ENCODE results near the gene FKBP11.
A peak's percentile ranks its signal among the peaks of the same experiment; 100 is the strongest.

FKBP11 gene

GRCh38 chr12:48956279-48957140 lies 31.2 kb upstream of the FKBP11 start (continued):
- TF ChIP-seq, protein P1, sequence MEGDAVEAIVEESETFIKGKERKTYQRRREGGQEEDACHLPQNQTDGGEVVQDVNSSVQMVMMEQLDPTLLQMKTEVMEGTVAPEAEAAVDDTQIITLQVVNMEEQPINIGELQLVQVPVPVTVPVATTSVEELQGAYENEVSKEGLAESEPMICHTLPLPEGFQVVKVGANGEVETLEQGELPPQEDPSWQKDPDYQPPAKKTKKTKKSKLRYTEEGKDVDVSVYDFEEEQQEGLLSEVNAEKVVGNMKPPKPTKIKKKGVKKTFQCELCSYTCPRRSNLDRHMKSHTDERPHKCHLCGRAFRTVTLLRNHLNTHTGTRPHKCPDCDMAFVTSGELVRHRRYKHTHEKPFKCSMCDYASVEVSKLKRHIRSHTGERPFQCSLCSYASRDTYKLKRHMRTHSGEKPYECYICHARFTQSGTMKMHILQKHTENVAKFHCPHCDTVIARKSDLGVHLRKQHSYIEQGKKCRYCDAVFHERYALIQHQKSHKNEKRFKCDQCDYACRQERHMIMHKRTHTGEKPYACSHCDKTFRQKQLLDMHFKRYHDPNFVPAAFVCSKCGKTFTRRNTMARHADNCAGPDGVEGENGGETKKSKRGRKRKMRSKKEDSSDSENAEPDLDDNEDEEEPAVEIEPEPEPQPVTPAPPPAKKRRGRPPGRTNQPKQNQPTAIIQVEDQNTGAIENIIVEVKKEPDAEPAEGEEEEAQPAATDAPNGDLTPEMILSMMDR (tag by site-specific recombination; IDR thresholded peaks at IDR 0.05): peak; percentile 87
- TF ChIP-seq ZNF335 (tag by site-specific recombination; conservative IDR thresholded peaks at IDR 0.05) (peak; percentile 75), KLF8 (tag by site-specific recombination; IDR thresholded peaks at IDR 0.05) (peak; percentile 82), ZNF398 (tag by site-specific recombination; IDR thresholded peaks at IDR 0.05) (peak; percentile 99), PRDM1 (tag by site-specific recombination; IDR thresholded peaks at IDR 0.05) (peak; percentile 32; the same call in 1 of the 2 replicates), ZBTB48 (tag by site-specific recombination; IDR thresholded peaks at IDR 0.05) (peak; percentile 86), ZNF692 (tag by site-specific recombination; IDR thresholded peaks at IDR 0.05) (peak; percentile 92), GLIS2 (tag by site-specific recombination; IDR thresholded peaks at IDR 0.05) (peak; percentile 98), ZNF629 (tag by site-specific recombination; IDR thresholded peaks at IDR 0.05) (no peak), FEZF1 (tag by site-specific recombination; IDR thresholded peaks at IDR 0.05) (peak; percentile 61; the same call in 1 of the 2 replicates), SP7 (tag by site-specific recombination; IDR thresholded peaks at IDR 0.05) (peak; percentile 58; the same call in 1 of the 2 replicates), ZIC2 (tag by site-specific recombination; IDR thresholded peaks at IDR 0.05) (peak; percentile 77), ZSCAN18 (tag by site-specific recombination; IDR thresholded peaks at IDR 0.05) (0 out of 2 replicates have a peak, but pooled peaks have one; percentile 36), TCF7L2 (IDR thresholded peaks at IDR 0.05; ENCODE audit: borderline replicate concordance, low read depth, low read length) (no peak), ZNF248 (tag by site-specific recombination; IDR thresholded peaks at IDR 0.05) (no peak), SP2 (tag by site-specific recombination; IDR thresholded peaks at IDR 0.05) (peak; percentile 98), ZNF341 (tag by site-specific recombination; IDR thresholded peaks at IDR 0.05; ENCODE audit: low read depth) (peak; percentile 88), GLI4 (tag by site-specific recombination; IDR thresholded peaks at IDR 0.05) (0 out of 2 replicates have a peak, but pooled peaks have one; percentile 26), PATZ1 (tag by site-specific recombination; IDR thresholded peaks at IDR 0.05) (peak; percentile 100), ZBTB21 (tag by site-specific recombination; IDR thresholded peaks at IDR 0.05) (0 out of 2 replicates have a peak, but pooled peaks have one; percentile 24), PRDM4 (tag by site-specific recombination; IDR thresholded peaks at IDR 0.05) (0 out of 2 replicates have a peak, but pooled peaks have one; percentile 10), ZNF423 (tag by site-specific recombination; IDR thresholded peaks at IDR 0.05) (peak; percentile 51; the same call in 1 of the 2 replicates)

Measured in HEK293 (cell line).